Gastroesophageal sphincter (tissue), 3 donors: ENCODE measurements around the gene SCFD2.

Source experiments
- CTCF ChIP-seq, 4 experiments: fragments of 200-600 bp in 2 of 4; fragments of 450-650 bp in 2 of 4; sonication (generic) in 1 of 4; IDR thresholded peaks; one replicate each; pipeline ENCODE4 v1.5.1; 2017 to 2019; ENCODE audit warnings: antibody characterized with exemption in 4 of 4, mild to moderate bottlenecking in 2 of 4, moderate library complexity in 2 of 4
- EP300 ChIP-seq: sonication (generic); formaldehyde crosslinking; IDR thresholded peaks from one replicate; pipeline ENCODE4 v1.6.1; 2017; ENCODE audit warnings: antibody characterized with exemption, mild to moderate bottlenecking
- POLR2A ChIP-seq, 2 donors: fragments of 450-650 bp; IDR thresholded peaks; one replicate each; pipeline ENCODE4 v1.6.1; 2017; ENCODE audit warnings: antibody characterized with exemption in 2 of 2, mild to moderate bottlenecking in 2 of 2, moderate library complexity in 1 of 2
- POLR2AphosphoS5 ChIP-seq: sonication (generic); formaldehyde crosslinking; IDR thresholded peaks from one replicate; pipeline ENCODE4 v1.6.1; 2017; ENCODE audit warnings: antibody characterized with exemption

GRCh38 chr4:52947401-52948056 lies 418.3 kb downstream of the SCFD2 start:
- TF ChIP-seq CTCF (IDR thresholded peaks at IDR 0.05) (no peak), POLR2A (IDR thresholded peaks at IDR 0.05) (no peak), EP300 (no peak), POLR2AphosphoS5 (no peak)
